T1000 (cell line): Measurements from ENCODE around the gene TIMM29.
"Not testable (repeated sequence)": the region's sequence is repeated elsewhere in the genome, so short reads cannot be mapped to it uniquely, and the experiment has no call there.

ENCODE experiments used
- DNase-seq: peaks from one replicate; lab custom pipeline; 2025; ENCODE audit warnings: mixed read lengths; lab: John Stamatoyannopoulos, UW

TIMM29 gene

GRCh38 chr19:10945264-10945663 lies 16.7 kb downstream of the TIMM29 start:
- DNase-seq = no peak

GRCh38 chr19:10946958-10947657 lies 18.5 kb downstream of the TIMM29 start:
- no peak for DNase-seq

DNA sequence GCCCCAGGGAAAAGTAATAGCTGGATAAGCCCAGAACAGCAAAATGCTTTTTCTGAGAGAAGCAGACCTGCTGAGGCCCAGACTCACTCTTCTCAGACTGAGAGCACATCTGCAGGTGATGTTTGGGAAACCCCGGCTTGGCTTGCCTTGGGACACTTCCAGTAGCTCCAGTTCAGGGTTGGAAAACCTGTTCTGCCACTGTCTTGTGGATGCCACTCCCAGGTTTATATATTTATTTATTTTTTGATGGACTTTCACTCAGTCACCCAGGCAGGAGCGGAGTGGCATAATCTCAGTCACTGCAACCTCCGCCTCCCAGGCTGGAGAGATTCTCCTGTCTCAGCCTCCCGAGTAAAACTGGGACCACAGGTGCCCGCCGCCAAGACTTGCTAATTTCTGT lies 24.2 kb downstream of the TIMM29 start:
- DNase-seq = no peak

DNA sequence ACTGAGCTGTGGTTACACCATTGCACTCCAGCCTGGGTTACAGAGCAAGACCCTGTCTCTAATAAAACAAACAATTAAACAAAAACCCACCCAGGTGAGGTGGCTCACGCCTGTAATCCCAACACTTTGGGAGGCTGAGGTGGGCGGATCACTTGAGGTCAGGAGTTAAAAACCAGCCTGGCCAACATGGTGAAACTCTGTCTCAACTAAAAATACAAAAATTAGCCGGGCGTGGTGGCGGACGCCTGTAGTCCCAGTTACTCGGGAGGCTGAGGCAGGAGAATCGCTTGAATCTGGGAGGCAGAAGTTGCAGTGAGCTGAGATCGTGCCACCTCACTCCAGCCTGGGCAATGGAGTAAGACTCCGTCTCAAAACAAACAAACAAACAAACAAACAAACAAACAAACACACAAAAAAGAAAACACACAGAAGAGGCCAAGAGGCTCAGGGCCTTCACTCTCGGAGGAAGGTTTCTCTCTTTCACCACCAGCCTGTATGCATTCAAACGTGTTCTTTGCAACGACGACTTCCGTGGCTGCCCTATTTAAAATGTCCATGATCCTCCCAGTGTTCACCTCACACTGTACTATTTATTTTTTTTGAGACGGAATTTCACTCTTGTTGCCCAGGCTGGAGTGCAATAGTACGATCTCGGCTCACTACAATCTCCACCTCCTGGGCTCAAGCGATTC lies 30.8 kb downstream of the TIMM29 start:
- DNase-seq = not testable (repeated sequence)

DNA sequence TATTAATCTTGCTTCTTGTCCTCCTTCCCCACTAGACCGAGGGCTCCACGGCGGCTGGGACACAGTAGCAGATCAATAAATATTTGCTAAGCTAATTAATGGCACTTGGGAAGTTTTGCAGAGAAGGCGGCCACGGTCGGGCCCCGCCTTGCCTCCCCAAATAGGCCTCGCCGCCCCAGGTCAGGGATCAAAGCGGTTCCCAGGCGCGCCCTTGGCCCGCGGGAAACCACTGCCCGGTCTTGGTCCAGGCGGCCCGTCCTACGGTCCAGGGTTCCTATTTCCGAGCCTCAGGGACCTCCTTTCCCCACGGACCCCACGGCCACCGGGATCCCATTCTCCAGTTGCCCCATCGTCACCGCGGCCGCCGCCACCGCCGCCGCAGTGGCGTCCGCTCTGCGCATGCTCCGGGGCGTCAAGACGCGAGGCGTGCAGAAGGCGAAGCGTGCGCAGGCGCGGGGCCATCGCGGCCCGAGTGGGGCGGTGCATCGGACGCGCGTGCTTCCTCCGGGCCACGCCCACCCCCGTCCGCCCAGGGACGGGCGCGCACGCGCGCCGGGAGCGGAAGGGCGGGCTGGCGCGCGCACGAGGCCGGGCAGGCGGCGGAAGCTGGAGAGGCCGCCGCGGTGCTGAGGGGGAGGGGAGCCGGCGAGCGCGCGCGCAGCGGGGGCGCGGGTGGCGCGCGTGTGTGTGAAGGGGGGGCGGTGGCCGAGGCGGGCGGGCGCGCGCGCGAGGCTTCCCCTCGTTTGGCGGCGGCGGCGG lies 31.9 kb downstream of the TIMM29 start, which contains the start of gene SMARCA4:
TSS of gene SMARCA4 (plus strand) at position 717 of the 759 bp plus-strand sequence. CDS start 23,122 bp downstream, outside the sequence.
- DNase-seq = peak; percentile 96

DNA sequence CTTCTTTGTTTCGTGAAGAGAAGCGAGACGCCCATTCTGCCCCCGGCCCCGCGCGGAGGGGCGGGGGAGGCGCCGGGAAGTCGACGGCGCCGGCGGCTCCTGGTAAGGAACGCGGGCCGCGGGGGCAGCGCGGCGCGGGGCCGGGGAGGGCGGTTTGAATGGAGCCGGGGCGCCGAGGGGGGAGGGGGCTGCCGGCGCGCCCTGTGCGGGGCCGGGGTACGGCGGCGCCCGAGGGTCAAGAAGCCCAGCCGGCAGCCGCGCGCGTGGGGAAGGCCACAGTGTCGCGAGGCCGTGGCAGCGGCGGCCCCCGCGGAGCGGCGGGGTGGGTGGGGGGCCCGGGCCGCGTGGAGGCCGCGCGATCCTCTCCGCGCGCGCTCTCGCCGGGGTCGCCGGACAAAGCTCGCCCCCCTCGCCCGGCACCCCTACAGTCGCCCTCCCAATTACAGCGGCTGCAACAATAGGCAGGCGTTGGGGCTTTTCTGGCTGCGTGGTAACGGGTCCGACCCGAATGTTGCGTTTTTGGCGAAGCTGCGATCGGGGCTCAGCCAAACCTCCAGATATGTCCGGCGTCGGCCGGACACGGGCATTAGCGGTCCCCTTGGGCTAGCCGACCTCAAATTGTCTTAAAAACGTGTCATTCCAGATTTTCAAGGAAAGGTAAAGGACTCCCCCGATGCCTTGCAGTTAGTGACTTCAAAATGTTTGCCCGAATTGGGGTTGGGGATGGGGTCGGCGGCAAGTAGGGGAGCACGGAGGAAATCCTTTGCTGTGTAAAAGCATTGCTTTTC lies 32.7 kb downstream of the TIMM29 start:
- no peak for DNase-seq

GRCh38 chr19:10962863-10963262 lies 34.3 kb downstream of the TIMM29 start:
- DNase-seq = no peak

DNA sequence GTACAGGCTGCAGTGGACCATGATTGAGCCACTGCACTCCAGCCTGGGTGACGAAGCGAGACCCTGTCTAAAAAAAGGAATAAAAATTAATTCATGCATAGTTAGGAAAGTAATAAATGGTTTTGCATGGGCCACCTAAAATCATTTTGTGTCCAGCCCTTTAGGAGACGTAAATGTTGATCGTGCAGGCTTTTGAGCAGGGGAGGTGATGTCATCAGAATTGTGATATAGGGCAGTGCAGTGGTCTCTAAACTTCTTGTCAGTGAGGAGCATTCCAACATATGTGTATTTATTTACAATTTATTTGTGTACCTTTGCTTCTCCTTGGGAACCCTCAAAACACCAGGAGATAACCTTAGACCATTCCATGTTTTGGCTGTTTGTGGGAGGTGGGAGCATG lies 35.3 kb downstream of the TIMM29 start:
- DNase-seq = no peak

DNA sequence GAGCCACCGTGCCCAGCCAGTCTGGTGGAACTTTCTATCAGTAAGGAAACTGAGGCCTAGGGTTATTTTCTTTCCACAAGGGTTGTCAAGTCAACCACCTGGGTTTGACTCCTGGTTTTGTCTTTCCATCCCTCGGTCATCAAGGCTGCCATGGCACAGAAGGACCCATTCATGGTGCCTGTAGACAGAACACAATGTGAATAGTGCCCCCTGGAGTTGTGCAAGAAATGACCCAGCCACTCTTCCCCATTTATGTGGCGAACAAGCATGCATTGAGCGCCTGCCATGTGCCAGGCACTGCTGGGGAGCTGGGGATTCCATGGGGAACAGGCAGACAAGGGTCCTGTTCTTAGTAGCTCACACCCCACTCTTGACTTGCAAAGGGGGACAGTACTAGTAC lies 36.3 kb downstream of the TIMM29 start:
- DNase-seq = no peak

DNA sequence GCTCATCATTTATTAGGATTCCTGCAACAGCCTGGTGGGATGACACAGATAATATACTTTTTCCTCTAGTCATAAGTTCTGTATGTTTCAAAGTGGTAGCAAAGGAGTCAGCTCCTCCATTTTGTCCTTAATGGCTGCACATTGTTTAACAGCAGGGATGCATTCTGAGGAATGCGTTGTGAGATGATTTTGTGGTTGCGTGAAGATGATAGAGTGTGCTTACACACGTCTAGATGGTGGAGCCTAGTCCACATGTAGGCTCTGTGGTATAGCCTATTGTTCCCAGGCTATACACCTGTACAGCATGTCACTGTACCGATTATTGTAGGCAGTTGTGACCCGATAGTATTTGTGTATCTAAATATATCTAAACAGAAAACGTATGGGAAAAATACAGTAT lies 36.8 kb downstream of the TIMM29 start:
- no peak for DNase-seq

DNA sequence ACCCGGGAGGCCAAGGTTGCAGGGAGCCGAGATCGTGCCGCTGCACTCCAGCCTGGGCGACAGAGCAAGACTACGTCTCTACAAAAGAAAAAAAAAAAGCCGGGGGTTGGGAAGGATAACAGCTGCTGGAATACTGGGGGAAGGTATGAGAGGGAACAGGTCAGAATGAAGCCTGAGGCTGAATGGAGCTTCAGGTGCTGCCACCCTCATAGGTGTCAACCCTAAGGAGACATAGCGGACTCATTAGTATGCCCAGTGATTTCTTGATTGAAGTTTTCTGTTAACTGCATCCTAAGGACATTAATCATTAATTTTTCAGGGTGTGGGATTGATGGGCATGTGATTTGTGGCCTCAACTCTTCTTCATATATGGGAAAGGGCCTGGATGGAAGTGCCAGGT lies 38.2 kb downstream of the TIMM29 start:
- DNase-seq = no peak

DNA sequence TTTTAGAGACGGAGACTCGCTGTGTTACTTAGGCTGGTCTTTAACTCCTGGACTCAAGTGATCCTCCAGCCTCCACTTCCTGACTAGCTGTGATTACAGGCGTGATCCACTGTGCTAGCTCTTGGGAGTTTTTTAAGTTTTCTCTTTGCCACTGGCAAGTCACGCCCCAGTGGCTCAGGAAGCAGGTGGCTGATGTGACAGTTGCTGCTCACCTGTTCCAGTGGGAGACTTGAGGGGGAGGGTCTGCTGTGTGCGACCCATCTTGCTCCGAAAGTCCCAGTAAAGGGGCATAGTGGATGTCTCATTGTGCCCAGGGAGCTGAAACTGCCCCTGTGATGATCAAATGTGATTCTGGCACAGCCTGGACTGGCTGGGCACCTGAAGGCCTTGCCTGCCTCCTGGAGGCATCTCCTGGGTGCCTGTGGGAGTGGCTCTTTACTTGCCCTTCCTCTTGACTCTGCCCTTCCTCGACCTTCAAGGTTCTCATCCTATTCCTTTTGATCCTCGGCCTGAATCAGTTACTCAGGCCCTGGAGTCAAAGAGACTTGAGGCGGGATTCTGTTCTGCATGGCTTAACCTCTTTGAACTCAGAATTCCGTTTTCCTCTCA lies 40.0 kb downstream of the TIMM29 start:
- DNase-seq = no peak

GRCh38 chr19:10971107-10971726 lies 42.6 kb downstream of the TIMM29 start:
- no peak for DNase-seq

GRCh38 chr19:10975374-10976130 lies 46.9 kb downstream of the TIMM29 start:
- no peak for DNase-seq

GRCh38 chr19:10976131-10976892 lies 47.7 kb downstream of the TIMM29 start:
- no peak for DNase-seq

DNA sequence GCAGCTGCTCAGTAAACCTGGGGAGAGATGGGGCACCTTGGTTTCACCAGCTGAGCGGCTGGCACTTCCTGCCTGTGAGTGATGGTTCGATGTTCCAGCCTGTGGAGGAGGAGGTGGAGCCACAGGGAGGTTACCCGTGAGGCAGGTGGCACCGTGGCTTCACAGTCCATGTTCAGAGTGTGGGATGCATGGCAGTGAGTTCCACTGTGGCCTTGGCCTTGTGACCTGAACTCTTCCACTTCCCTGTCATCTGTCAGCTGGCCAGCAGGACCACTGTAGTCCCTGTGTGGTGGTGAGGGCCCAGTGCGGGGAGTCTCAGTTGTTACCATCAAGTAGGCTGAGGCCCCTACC lies 49.1 kb downstream of the TIMM29 start:
- no peak for DNase-seq
